Right atrium auricular region (tissue), 2 donors: Measurements from ENCODE around the gene SPATS1. TPM values are rescaled to one million over a fixed set of nuclear protein-coding genes. Genes with fewer than 3 reads are reported as not detected.

Experiments used
- DNase-seq: peaks from one replicate; pipeline ENCODE4 v3.0.0-alpha.2; 2019; ENCODE audit warnings: low spot score
- H3K27ac ChIP-seq, 2 donors: fragments of 200-600 bp; sonication (generic); 1 replicate in 1 of 2; 2 replicates in 1 of 2; pipeline ENCODE4 v1.5.1; 2016 to 2019
- H3K27me3 ChIP-seq, 2 donors: fragments of 200-600 bp; sonication (generic); one replicate each; pipeline versions ENCODE4 v1.5.1 to v1.6.0; 2017 to 2019
- H3K36me3 ChIP-seq: fragments of 200-600 bp; sonication (generic); one replicate; pipeline ENCODE4 v1.5.1; 2016
- H3K4me1 ChIP-seq, 2 donors: fragments of 200-600 bp; sonication (generic); one replicate each; pipeline versions ENCODE4 v1.5.1 to v1.6.0; 2017 to 2019
- H3K4me3 ChIP-seq, 2 donors: fragments of 200-600 bp; sonication (generic); 1 replicate in 1 of 2; 2 replicates in 1 of 2; pipeline ENCODE4 v1.5.1; 2017 to 2019; ENCODE audit warnings: mild to moderate bottlenecking in 1 of 2, moderate library complexity in 1 of 2
- H3K9me3 ChIP-seq, 2 donors: fragments of 200-600 bp; sonication (generic); one replicate each; pipeline ENCODE4 v1.5.1; 2019
- total RNA-seq, 2 donors: library from RNA; depleted of rRNA; stranded (reverse); fragments of >200 nt; gene quantifications; one replicate each; pipeline ENCODE4 v1.1.0, GENCODE V29; 2016
- TF ChIP-seq, protein P1 (sequence below), 2 donors: fragments of 200-600 bp; sonication (generic); IDR thresholded peaks; one replicate each; pipeline ENCODE4 v1.5.1; 2019; ENCODE audit warnings: antibody characterized with exemption in 2 of 2

Gene SPATS1
- total RNA-seq, 2 donors from 2014 or later, result not detected

DNA sequence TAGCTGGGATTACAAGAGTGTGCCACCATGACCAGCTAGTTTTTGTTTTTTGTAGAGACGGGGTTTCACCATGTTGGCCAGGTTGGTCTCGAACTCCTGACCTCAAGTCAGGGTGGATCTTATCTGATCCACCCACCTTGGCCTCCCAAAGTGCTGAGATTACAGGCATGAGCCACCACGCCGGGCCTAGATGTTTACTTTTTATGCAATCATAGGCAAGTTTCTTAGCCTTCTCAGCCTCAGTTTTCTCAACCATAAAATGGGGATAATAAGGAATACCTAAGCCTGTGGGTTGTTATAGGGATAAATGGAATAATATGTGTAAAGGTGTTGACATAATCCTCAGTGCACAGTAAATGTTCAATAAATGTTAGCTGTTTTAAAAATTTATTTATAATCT is 9.8 kb downstream of the SPATS1 start:
- DNase-seq, result no peak
- Histone ChIP-seq H3K4me1 (no peaks in the 10 kb centered on the region), H3K36me3 (no peaks in the 10 kb centered on the region), H3K27ac (no peak overlapping the region), H3K4me3 (no peak overlapping the region), H3K27me3 (no peaks in the 10 kb centered on the region), H3K9me3 (no peaks in the 10 kb centered on the region)
- TF ChIP-seq, protein P1, sequence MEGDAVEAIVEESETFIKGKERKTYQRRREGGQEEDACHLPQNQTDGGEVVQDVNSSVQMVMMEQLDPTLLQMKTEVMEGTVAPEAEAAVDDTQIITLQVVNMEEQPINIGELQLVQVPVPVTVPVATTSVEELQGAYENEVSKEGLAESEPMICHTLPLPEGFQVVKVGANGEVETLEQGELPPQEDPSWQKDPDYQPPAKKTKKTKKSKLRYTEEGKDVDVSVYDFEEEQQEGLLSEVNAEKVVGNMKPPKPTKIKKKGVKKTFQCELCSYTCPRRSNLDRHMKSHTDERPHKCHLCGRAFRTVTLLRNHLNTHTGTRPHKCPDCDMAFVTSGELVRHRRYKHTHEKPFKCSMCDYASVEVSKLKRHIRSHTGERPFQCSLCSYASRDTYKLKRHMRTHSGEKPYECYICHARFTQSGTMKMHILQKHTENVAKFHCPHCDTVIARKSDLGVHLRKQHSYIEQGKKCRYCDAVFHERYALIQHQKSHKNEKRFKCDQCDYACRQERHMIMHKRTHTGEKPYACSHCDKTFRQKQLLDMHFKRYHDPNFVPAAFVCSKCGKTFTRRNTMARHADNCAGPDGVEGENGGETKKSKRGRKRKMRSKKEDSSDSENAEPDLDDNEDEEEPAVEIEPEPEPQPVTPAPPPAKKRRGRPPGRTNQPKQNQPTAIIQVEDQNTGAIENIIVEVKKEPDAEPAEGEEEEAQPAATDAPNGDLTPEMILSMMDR (IDR thresholded peaks at IDR 0.05), result no peak

DNA sequence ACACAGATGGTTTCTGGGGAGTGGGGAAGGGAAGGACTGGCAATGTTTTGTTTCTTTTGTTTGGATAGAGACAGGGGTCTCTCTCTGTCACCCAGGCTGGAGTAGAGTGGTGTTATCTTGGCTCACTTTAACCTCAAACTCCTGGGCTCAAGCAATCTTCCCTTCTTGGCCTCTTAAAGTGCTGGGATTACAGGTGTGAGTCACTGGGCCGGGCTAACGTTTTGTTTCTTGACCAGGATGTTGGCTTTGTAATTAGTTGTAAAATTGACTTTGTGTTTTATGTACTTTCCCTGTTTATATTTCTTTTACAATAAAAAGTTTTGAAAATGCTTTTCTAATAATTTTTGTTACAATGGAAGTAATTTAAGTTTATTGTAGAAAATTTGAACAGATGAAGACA is 10.9 kb downstream of the SPATS1 start:
- TF ChIP-seq, protein P1 (IDR thresholded peaks at IDR 0.05), result no peak
- Histone ChIP-seq H3K27ac (no peak overlapping the region), H3K4me3 (no peak overlapping the region), H3K27me3 (no peaks in the 10 kb centered on the region), H3K9me3 (no peaks in the 10 kb centered on the region), H3K36me3 (no peaks in the 10 kb centered on the region), H3K4me1 (no peaks in the 10 kb centered on the region)
- DNase-seq, result no peak

DNA sequence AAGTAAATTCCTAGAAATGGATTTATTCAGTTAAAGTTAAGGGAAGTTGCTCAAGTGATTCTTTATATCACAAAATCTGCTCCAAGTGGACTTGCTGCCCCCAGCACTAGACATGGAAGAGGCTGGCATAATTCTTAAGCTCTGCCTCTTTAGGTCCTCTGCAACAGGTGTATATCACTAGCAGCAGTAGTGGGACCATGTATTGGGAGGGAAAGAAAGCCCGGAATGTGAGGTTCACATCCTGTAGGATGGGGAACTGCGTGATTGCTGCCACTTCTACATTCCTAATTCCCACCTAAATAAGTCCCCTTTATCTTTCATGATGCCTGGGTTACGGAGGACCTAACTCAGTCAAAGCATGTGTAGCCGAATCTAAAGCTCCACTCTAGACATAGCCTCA is 13.2 kb downstream of the SPATS1 start:
- TF ChIP-seq, protein P1 (IDR thresholded peaks at IDR 0.05), result no peak
- H3K27me3 ChIP-seq, result no peaks in the 10 kb centered on the region
- H3K4me1 ChIP-seq, result no peaks in the 10 kb centered on the region
- no peaks in the 10 kb centered on the region for H3K9me3 ChIP-seq
- H3K4me3 ChIP-seq, result no peak overlapping the region
- DNase-seq, result no peak
- no peak overlapping the region for H3K27ac ChIP-seq
- H3K36me3 ChIP-seq, result no peaks in the 10 kb centered on the region

DNA sequence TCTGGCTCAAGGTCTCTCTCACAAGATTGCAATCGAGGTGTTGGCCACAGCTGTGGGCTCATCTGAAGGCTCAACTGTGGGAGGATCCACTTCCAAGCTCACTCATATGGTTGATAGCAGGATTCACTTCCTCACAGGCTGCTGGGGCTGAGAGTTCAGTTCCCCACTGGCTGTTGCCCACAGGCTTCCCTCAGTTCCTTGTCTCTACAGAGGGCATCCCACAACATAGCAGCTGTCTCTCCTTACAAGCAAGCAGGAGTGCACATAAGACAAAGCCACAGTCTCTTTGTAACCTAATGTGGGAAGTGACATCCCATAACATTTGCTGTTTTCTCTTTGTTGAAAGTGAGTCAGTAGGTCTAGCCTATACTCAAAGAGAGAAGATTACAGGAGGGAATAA is 14.0 kb downstream of the SPATS1 start:
- Histone ChIP-seq H3K4me1 (no peaks in the 10 kb centered on the region), H3K27me3 (no peaks in the 10 kb centered on the region), H3K27ac (no peak overlapping the region), H3K36me3 (no peaks in the 10 kb centered on the region), H3K9me3 (no peaks in the 10 kb centered on the region), H3K4me3 (no peak overlapping the region)
- no peak for DNase-seq
- TF ChIP-seq, protein P1 (IDR thresholded peaks at IDR 0.05), result no peak

DNA sequence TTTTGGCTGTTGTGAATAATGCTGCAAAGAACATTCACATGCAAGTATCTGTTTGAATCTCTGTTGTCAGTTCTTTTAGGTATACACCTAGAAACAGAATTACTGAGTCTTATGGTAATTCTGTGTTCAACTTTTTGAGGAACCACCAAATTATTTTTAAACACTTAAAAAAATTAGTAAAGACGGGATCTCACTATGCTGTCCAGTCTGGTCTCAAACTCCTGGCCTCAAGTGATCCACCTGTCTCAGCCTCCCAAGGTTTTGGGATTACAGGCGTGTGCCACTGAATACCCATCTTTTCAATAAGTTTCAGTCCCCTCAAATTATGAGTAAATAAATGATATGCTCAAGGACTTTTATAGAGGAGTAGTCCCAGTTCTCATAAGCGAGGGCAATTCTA is 17.5 kb downstream of the SPATS1 start:
- Histone ChIP-seq H3K27me3 (no peaks in the 10 kb centered on the region), H3K36me3 (no peaks in the 10 kb centered on the region), H3K4me3 (no peak overlapping the region), H3K4me1 (no peaks in the 10 kb centered on the region), H3K9me3 (no peaks in the 10 kb centered on the region), H3K27ac (no peak overlapping the region)
- TF ChIP-seq, protein P1 (IDR thresholded peaks at IDR 0.05), result no peak
- DNase-seq, result no peak

DNA sequence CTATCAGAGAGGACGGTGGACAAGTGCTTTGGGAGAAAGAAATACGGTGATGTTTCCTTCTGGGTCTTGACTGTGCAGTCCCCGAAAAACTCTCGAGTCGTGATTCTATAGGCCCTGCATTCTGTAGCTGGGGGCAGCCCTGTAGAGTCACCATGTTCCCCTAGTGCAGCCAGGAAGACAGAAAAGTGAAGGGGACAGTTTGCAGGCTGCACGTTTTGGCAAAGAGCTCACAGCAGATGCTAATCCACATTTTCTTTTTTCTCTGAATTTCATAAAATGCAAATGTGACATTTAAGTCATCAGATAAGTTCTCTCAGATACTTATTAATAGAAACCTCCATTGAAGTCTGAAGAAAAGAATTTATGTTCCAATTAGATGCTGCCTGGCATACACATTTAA is 19.5 kb downstream of the SPATS1 start:
- Histone ChIP-seq H3K4me3 (no peak overlapping the region), H3K4me1 (no peaks in the 10 kb centered on the region), H3K36me3 (no peaks in the 10 kb centered on the region), H3K27ac (no peak overlapping the region), H3K9me3 (no peaks in the 10 kb centered on the region), H3K27me3 (no peaks in the 10 kb centered on the region)
- no peak for DNase-seq
- TF ChIP-seq, protein P1 (IDR thresholded peaks at IDR 0.05), result no peak
